Measurements from ENCODE around the gene KRT2. TPM values are rescaled to one million over a fixed set of nuclear protein-coding genes. Genes with fewer than 3 reads are reported as not detected.

KRT2 gene
- total RNA-seq, 2 experiments from 2014 or later, result not detected

DNA sequence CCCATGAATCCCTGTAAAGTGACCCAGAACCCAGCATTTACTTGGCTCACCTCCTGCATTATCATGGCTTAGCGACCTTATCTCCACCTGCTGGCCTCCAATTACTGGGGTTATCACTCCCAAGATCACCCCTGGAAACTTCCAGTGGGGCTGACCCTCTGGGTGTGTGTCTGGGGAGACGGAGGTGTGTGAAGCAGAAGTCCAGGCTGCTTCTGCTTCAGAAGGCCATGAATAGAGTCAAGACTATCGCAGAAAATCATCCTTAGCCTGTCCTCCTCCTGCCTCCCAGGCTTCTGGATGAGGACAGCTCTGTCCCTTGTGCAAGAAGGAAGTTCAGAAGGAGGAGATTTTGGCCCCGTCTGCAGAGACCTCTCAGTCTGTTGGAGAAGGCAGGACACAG is 50.3 kb downstream of the KRT2 start:
- Histone ChIP-seq H3K4me2 (ENCODE audit: low read length) (no peak overlapping the region), H3K27ac (ENCODE audit: low read depth, low read length, poor library complexity, severe bottlenecking) (no peak overlapping the region), H3K9me2 (ENCODE audit: insufficient read depth, low read length) (no peaks in the 10 kb centered on the region), H3K9me3 (ENCODE audit: low read length) (no peaks in the 10 kb centered on the region), H3K36me3 (ENCODE audit: insufficient read depth, low read length) (no peaks in the 10 kb centered on the region), H3K4me1 (ENCODE audit: insufficient read depth, low read length, poor library complexity, severe bottlenecking) (no peaks in the 10 kb centered on the region), H2AFZ (ENCODE audit: low read length) (no peak overlapping the region), H4K20me1 (ENCODE audit: insufficient read depth, low read length) (no peaks in the 10 kb centered on the region), H3K4me3 (ENCODE audit: low read depth, low read length, poor library complexity, severe bottlenecking) (no peak overlapping the region), H3K79me2 (ENCODE audit: insufficient read depth, low read depth, low read length) (no peaks in the 10 kb centered on the region)
- POLR2A ChIA-PET, result no interaction called here
- intact Hi-C loops (cut with micrococcal nuclease; ENCODE audit: unreplicated experiment), result no loop called here
- no TSS peak for BruUV-seq (replicated peaks)
- DNase-seq (ENCODE audit: low spot score), result no peak
- TF ChIP-seq EZH2phosphoT487 (IDR thresholded peaks at IDR 0.05; ENCODE audit: borderline replicate concordance, low read depth, low read length), result no peak
- TF ChIP-seq, protein P1, sequence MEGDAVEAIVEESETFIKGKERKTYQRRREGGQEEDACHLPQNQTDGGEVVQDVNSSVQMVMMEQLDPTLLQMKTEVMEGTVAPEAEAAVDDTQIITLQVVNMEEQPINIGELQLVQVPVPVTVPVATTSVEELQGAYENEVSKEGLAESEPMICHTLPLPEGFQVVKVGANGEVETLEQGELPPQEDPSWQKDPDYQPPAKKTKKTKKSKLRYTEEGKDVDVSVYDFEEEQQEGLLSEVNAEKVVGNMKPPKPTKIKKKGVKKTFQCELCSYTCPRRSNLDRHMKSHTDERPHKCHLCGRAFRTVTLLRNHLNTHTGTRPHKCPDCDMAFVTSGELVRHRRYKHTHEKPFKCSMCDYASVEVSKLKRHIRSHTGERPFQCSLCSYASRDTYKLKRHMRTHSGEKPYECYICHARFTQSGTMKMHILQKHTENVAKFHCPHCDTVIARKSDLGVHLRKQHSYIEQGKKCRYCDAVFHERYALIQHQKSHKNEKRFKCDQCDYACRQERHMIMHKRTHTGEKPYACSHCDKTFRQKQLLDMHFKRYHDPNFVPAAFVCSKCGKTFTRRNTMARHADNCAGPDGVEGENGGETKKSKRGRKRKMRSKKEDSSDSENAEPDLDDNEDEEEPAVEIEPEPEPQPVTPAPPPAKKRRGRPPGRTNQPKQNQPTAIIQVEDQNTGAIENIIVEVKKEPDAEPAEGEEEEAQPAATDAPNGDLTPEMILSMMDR (conservative IDR thresholded peaks at IDR 0.05; ENCODE audit: low read length), result no peak
- CTCF ChIA-PET (ENCODE audit: unreplicated experiment), result no interaction called here

DNA sequence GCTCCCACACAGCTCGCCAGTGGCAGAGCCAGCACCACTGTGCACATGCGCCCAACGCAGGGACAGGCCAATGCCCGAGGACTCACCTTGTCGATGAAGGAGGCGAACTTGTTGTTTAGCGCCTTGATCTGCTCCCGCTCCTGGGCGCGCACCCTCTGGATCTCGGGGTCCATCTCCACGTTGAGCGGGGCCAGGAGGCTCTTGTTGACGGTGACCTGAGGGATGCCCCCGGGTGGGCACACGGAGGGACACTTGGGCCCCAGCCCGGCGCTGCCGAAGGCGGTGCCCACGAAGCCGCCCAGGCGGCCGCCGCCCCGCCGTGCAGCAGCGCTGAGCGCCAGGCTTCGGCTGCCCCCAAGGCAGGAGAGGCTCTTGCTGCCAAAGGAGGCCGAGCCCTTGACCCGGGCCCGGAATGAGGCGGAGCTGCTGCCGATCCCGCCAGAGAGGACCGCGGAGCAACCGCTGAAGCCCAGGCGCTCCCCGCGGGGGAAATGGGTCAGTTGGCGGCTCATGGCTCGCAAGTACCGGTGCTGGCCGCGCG is 51.0 kb downstream of the KRT2 start, which contains the start of gene KRT72:
KRT72 (minus strand) TSS at position 523 of the 541 bp plus-strand sequence; CDS start at position 512, 11 bp downstream.
- Histone ChIP-seq H2AFZ (ENCODE audit: low read length) (no peak within 1 kb of the TSS), H3K4me1 (ENCODE audit: insufficient read depth, low read length, poor library complexity, severe bottlenecking) (no peaks in the 10 kb centered on the region), H3K36me3 (ENCODE audit: insufficient read depth, low read length) (no peaks in the 10 kb centered on the region), H3K4me3 (ENCODE audit: low read depth, low read length, poor library complexity, severe bottlenecking) (no peak within 1 kb of the TSS), H3K79me2 (ENCODE audit: insufficient read depth, low read depth, low read length) (no peaks in the 10 kb centered on the region), H3K9me3 (ENCODE audit: low read length) (no peaks in the 10 kb centered on the region), H4K20me1 (ENCODE audit: insufficient read depth, low read length) (no peaks in the 10 kb centered on the region), H3K9me2 (ENCODE audit: insufficient read depth, low read length) (no peaks in the 10 kb centered on the region), H3K27ac (ENCODE audit: low read depth, low read length, poor library complexity, severe bottlenecking) (no peak within 1 kb of the TSS), H3K4me2 (ENCODE audit: low read length) (no peak within 1 kb of the TSS)
- POLR2A ChIA-PET, result no interaction called here
- no peak for TF ChIP-seq EZH2phosphoT487 (IDR thresholded peaks at IDR 0.05; ENCODE audit: borderline replicate concordance, low read depth, low read length)
- TF ChIP-seq, protein P1 (conservative IDR thresholded peaks at IDR 0.05; ENCODE audit: low read length), result no peak
- CTCF ChIA-PET (ENCODE audit: unreplicated experiment), result no interaction called here
- no peak for DNase-seq (ENCODE audit: low spot score)
- intact Hi-C loops (cut with micrococcal nuclease; ENCODE audit: unreplicated experiment), result no loop called here
- no TSS peak for BruUV-seq (replicated peaks)

DNA sequence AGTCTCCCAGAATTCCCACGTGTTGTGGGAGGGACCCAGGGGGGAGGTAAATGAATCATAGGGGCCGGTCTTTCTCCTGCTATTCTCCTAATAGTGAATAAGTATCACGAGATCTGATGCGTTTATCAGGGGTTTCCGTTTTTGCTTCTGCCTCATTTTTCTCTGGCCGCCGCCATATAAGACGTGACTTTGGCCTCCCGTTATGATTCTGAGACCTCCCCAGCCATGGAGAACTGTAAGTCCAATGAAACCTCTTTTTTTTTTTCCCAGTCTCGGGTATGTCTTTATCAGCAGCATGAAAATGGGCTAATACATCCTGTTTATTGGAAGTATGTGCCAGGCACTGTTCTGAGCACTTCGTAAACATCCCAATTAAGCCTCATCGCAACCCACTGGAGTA is 51.5 kb downstream of the KRT2 start:
- H3K9me2 ChIP-seq (ENCODE audit: insufficient read depth, low read length), result no peaks in the 10 kb centered on the region
- no peak overlapping the region for H3K4me2 ChIP-seq (ENCODE audit: low read length)
- H4K20me1 ChIP-seq (ENCODE audit: insufficient read depth, low read length), result no peaks in the 10 kb centered on the region
- no peaks in the 10 kb centered on the region for H3K4me1 ChIP-seq (ENCODE audit: insufficient read depth, low read length, poor library complexity, severe bottlenecking)
- H3K79me2 ChIP-seq (ENCODE audit: insufficient read depth, low read depth, low read length), result no peaks in the 10 kb centered on the region
- ChIA-PET POLR2A (no interaction called here), CTCF (ENCODE audit: unreplicated experiment) (no interaction called here)
- no peak overlapping the region for H2AFZ ChIP-seq (ENCODE audit: low read length)
- H3K9me3 ChIP-seq (ENCODE audit: low read length), result no peaks in the 10 kb centered on the region
- H3K27ac ChIP-seq (ENCODE audit: low read depth, low read length, poor library complexity, severe bottlenecking), result no peak overlapping the region
- intact Hi-C loops (cut with micrococcal nuclease; ENCODE audit: unreplicated experiment), result no loop called here
- DNase-seq (ENCODE audit: low spot score), result no peak
- TF ChIP-seq, protein P1 (conservative IDR thresholded peaks at IDR 0.05; ENCODE audit: low read length), result no peak
- TF ChIP-seq EZH2phosphoT487 (IDR thresholded peaks at IDR 0.05; ENCODE audit: borderline replicate concordance, low read depth, low read length), result no peak
- no peak overlapping the region for H3K4me3 ChIP-seq (ENCODE audit: low read depth, low read length, poor library complexity, severe bottlenecking)
- no TSS peak for BruUV-seq (replicated peaks)
- no peaks in the 10 kb centered on the region for H3K36me3 ChIP-seq (ENCODE audit: insufficient read depth, low read length)

Measured in OCI-LY7 (cell line).